Endothelial cell of umbilical vein (primary cell): Measurements from ENCODE around the gene NINL. TPM values are rescaled to one million over a fixed set of nuclear protein-coding genes. Genes with fewer than 3 reads are reported as not detected.

ENCODE experiments used
- BruUV-seq: library from RNA; stranded (reverse); fragments of 400-500 nt; replicated peaks from 2 replicates; lab custom pipeline; 2021; lab: Mats Ljungman, UMichigan
- CTCF ChIA-PET: fragments of 300-600, 350-600 bp; sonication (Branson Sonifier 250); formaldehyde crosslinking; loops from one replicate; lab custom pipeline; 2021; ENCODE audit warnings: antibody characterized with exemption, inconsistent platforms; lab: Charles Lee
- POLR2A ChIA-PET: fragments of 300-600, 350-600 bp; sonication (Branson Sonifier 250); formaldehyde crosslinking; loops from one replicate; lab custom pipeline; 2021; ENCODE audit warnings: antibody characterized with exemption, inconsistent platforms; lab: Charles Lee
- DNase-seq: peaks from one replicate; pipeline ENCODE4 v3.0.0-alpha.2; 2011; ENCODE audit warnings: low read depth, low spot score
- FAIRE-seq: peaks from 2 replicates; lab custom pipeline; 2011; peaks lifted over from hg19 to GRCh38; lab: Jason Lieb, UNC
- H2AFZ ChIP-seq: 2 replicates; pipeline ENCODE4 v1.6.0; 2012; ENCODE audit warnings: low read depth, low read length, control low read depth, inconsistent platforms
- H3K27ac ChIP-seq: 2 replicates; pipeline ENCODE4 v1.5.1; 2011; ENCODE audit warnings: low read depth, mild to moderate bottlenecking, control low read depth, low read length, moderate library complexity; ENCODE audit not compliant: insufficient read depth
- H3K27me3 ChIP-seq, 2 experiments: 2 replicates each; pipeline versions ENCODE4 v1.6.0 to v1.6.1; 2011; ENCODE audit warnings: low read length in 2 of 2, mixed read lengths in 1 of 2; ENCODE audit not compliant: control insufficient read depth in 2 of 2, insufficient read depth in 2 of 2
- H3K36me3 ChIP-seq, 2 experiments: 2 replicates in 1 of 2; 3 replicates in 1 of 2; pipeline ENCODE4 v1.5.1; 2011; ENCODE audit warnings: low read length in 2 of 2, mild to moderate bottlenecking in 1 of 2, moderate library complexity in 1 of 2; ENCODE audit not compliant: control insufficient read depth in 2 of 2, insufficient read depth in 2 of 2; ENCODE audit errors: extremely low read depth in 1 of 2
- H3K4me1 ChIP-seq: 3 replicates; pipeline ENCODE4 v1.5.1; 2011; ENCODE audit warnings: mild to moderate bottlenecking, low read length; ENCODE audit not compliant: control insufficient read depth, insufficient read depth; ENCODE audit errors: extremely low read depth
- H3K4me2 ChIP-seq: 2 replicates; pipeline ENCODE4 v1.6.1; 2011; ENCODE audit warnings: low read length, control low read depth, mixed read lengths; ENCODE audit not compliant: insufficient read depth
- H3K4me3 ChIP-seq, 3 experiments: fragments of 200-600 bp in 1 of 3; sonication (generic), shearing (Covaris generic) in 1 of 3; replicated peaks in 1 of 3; 2 replicates each; pipeline ENCODE4 v1.5.1; 2011 to 2016; ENCODE audit warnings: control low read depth in 3 of 3, low read length in 3 of 3, mild to moderate bottlenecking in 2 of 3, inconsistent platforms in 1 of 3, low read depth in 1 of 3, moderate library complexity in 1 of 3; ENCODE audit not compliant: insufficient read depth in 1 of 3
- H3K79me2 ChIP-seq: 2 replicates; pipeline ENCODE4 v1.6.0; 2012; ENCODE audit warnings: low read length, inconsistent platforms; ENCODE audit not compliant: control insufficient read depth, insufficient read depth
- H3K9ac ChIP-seq: replicated peaks from 2 replicates; pipeline ENCODE3; 2011; ENCODE audit warnings: low read length, control low read depth; ENCODE audit not compliant: insufficient read depth; ENCODE audit errors: extremely low read depth
- H3K9me1 ChIP-seq: replicated peaks from 3 replicates; pipeline ENCODE4 v1.6.0; 2011; ENCODE audit warnings: mild to moderate bottlenecking, low read length; ENCODE audit not compliant: control insufficient read depth, insufficient read depth; ENCODE audit errors: extremely low read depth
- H3K9me3 ChIP-seq: replicated peaks from 2 replicates; pipeline ENCODE4 v1.5.1; 2012; ENCODE audit warnings: low read length, inconsistent platforms; ENCODE audit not compliant: control insufficient read depth, insufficient read depth
- H4K20me1 ChIP-seq: replicated peaks from 2 replicates; pipeline ENCODE3; 2011; ENCODE audit warnings: mild to moderate bottlenecking, low read length; ENCODE audit not compliant: control insufficient read depth, insufficient read depth; ENCODE audit errors: extremely low read depth
- EZH2 ChIP-seq: IDR thresholded peaks from 2 replicates; pipeline ENCODE4 v1.6.1; 2012; ENCODE audit warnings: borderline replicate concordance, low read depth, mild to moderate bottlenecking, moderate library complexity, low read length, inconsistent platforms; ENCODE audit not compliant: severe bottlenecking
- FOS ChIP-seq: IDR thresholded peaks from 2 replicates; pipeline ENCODE4 v1.6.1; 2011; ENCODE audit warnings: mild to moderate bottlenecking, low read length, moderate library complexity, borderline replicate concordance; ENCODE audit not compliant: insufficient read depth
- GATA2 ChIP-seq: IDR thresholded peaks from 2 replicates; pipeline ENCODE4 v1.7.0; 2011; ENCODE audit warnings: low read depth, mild to moderate bottlenecking, moderate library complexity, mixed read lengths, low read length; ENCODE audit not compliant: insufficient read length, insufficient read depth
- JUN ChIP-seq: IDR thresholded peaks from 2 replicates; pipeline ENCODE4 v1.6.1; 2011; ENCODE audit warnings: borderline replicate concordance, low read depth; ENCODE audit not compliant: insufficient read length, insufficient read depth
- MYC ChIP-seq: IDR thresholded peaks from one replicate; pipeline ENCODE4 v1.6.1; 2011; ENCODE audit warnings: mild to moderate bottlenecking, low read depth, low read length
- POLR2A ChIP-seq: IDR thresholded peaks from 2 replicates; pipeline ENCODE4 v1.6.1; 2012; ENCODE audit warnings: low read depth, mild to moderate bottlenecking, control low read depth, low read length
- POLR2AphosphoS5 ChIP-seq: IDR thresholded peaks from 2 replicates; pipeline ENCODE4 v1.6.1; 2012; ENCODE audit warnings: low read depth, mild to moderate bottlenecking, control low read depth, low read length, moderate library complexity; ENCODE audit not compliant: insufficient read depth
- dilution Hi-C: fragments of 300-500 bp; cut with MboI; formaldehyde crosslinking; loops from one replicate; pipeline ENCODE4 v1.15.0; 2019; ENCODE audit warnings: low sequenced_read_pairs; ENCODE audit not compliant: extremely low pct_ligation_motif_present
- intact Hi-C: fragments of 100-400 bp; cut with micrococcal nuclease; formaldehyde crosslinking; loops from one replicate; pipeline ENCODE4 v1.10.0; 2022
- polyA plus RNA-seq, 4 experiments: library from polyadenylated mRNA; depleted of rRNA in 3 of 4; stranded (reverse) in 3 of 4; unstranded in 1 of 4; fragments of >200 nt; gene quantifications; 2 replicates each; pipeline versions ENCODE4 v1.2.1 to v1.2.3, GENCODE V29; 2011 to 2012; ENCODE audit warnings: missing spikeins in 1 of 4
- total RNA-seq: library from RNA; stranded (reverse); gene quantifications from 2 replicates; pipeline ENCODE4 v1.2.3, GENCODE V29; 2021
- TF ChIP-seq, protein P1 (sequence below), 2 donors: IDR thresholded peaks; 1 replicate in 1 of 2; 2 replicates in 1 of 2; pipeline ENCODE4 v1.5.1; 2011; ENCODE audit warnings: low read length in 2 of 2, mild to moderate bottlenecking in 2 of 2, moderate library complexity in 2 of 2, control low read depth in 1 of 2, inconsistent platforms in 1 of 2, low read depth in 1 of 2; ENCODE audit not compliant: insufficient read depth in 1 of 2; ENCODE audit errors: extremely low read depth in 1 of 2
- TF ChIP-seq, protein P2 (sequence below): IDR thresholded peaks from 2 replicates; pipeline ENCODE4 v1.6.1; 2011; ENCODE audit not compliant: insufficient read depth, insufficient read length

Gene NINL
- total and polyA plus RNA-seq, 2 donors (not counting 3 experiments of a cell fraction or from before 2014, with no cell fraction given) = 13.2 to 25.5 TPM

DNA sequence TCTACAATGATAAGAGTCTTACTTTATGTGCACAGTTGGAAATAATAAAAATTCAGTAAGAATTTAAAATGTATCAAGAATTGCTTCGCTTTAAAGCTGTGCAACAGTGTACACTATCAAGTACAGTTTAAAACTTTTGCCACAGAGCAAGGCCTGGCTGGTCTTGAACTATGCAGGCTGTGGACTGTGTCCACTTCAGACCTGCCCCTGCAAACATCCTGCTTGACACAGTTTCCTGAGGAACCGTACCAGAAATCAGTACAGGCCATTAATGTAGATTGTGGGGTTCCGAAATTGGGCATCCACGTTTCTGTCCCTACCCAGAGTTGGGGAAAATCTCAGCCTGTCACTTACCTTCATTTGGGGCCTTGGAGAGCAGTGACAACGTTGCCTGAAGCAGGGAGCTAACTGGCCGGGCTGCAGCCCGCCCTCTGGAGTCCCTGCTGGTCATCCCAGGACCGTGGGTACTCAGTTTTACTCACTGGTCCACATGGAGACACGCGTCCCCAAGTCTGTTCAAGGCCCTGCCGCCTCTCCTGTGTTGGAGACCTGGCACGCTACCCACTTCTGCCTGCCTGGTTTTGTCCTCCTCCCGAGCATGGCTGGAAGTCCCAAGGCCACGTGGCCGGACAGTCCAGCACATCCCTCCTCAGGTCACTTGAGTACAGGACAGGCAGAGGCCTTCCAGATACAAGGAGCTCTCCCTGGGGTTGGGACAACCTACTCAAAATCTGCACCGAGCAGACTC lies 8.4 kb downstream of the NINL start:
- BruUV-seq = no TSS peak
- FAIRE-seq = no peak

More for the DNA sequence above, 8.4 kb downstream of the NINL start:
- Histone ChIP-seq H3K27me3 (no peaks in the 10 kb centered on the region), H3K9ac (no peak overlapping the region), H3K4me1 (peaks cover 11% of the 10 kb centered on the region), H2AFZ (no peak overlapping the region), H3K4me3 (no peak overlapping the region), H3K36me3 (peaks cover 0 to 8% of the 10 kb centered on the region in 2 experiments), H3K4me2 (no peak overlapping the region), H3K9me3 (no peaks in the 10 kb centered on the region), H4K20me1 (no peaks in the 10 kb centered on the region), H3K9me1 (no peaks in the 10 kb centered on the region), H3K79me2 (peaks cover 18% of the 10 kb centered on the region), H3K27ac (no peak overlapping the region)
- TF ChIP-seq JUN (no peak), EZH2 (no peak), MYC (no peak), POLR2AphosphoS5 (no peak), FOS (no peak), POLR2A (no peak), GATA2 (no peak)
- TF ChIP-seq, protein P1, sequence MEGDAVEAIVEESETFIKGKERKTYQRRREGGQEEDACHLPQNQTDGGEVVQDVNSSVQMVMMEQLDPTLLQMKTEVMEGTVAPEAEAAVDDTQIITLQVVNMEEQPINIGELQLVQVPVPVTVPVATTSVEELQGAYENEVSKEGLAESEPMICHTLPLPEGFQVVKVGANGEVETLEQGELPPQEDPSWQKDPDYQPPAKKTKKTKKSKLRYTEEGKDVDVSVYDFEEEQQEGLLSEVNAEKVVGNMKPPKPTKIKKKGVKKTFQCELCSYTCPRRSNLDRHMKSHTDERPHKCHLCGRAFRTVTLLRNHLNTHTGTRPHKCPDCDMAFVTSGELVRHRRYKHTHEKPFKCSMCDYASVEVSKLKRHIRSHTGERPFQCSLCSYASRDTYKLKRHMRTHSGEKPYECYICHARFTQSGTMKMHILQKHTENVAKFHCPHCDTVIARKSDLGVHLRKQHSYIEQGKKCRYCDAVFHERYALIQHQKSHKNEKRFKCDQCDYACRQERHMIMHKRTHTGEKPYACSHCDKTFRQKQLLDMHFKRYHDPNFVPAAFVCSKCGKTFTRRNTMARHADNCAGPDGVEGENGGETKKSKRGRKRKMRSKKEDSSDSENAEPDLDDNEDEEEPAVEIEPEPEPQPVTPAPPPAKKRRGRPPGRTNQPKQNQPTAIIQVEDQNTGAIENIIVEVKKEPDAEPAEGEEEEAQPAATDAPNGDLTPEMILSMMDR (IDR thresholded peaks at IDR 0.05; ENCODE audit: extremely low read depth in 1 of 2, insufficient read depth in 1 of 2, low read depth in 1 of 2, low read length in 2 of 2) = no peak
- TF ChIP-seq, protein P2, sequence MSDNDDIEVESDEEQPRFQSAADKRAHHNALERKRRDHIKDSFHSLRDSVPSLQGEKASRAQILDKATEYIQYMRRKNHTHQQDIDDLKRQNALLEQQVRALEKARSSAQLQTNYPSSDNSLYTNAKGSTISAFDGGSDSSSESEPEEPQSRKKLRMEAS = no peak
- intact Hi-C loops (no loop called here), dilution Hi-C loops (no loop called here)
- CTCF ChIA-PET = no interaction called here
- DNase-seq = no peak
- POLR2A ChIA-PET = interaction anchor here (0.7 kb wide), 1 partner anchor 70 kb away, joined by 3 read pairs; no protein-coding TSS in a partner anchor
